Measurements from ENCODE around the gene ANKS1B. TPM values are rescaled to one million over a fixed set of nuclear protein-coding genes. Genes with fewer than 3 reads are reported as not detected.
"Not testable (repeated sequence)": the region's sequence is repeated elsewhere in the genome, so short reads cannot be mapped to it uniquely, and the experiment has no call there.

Gene ANKS1B
- polyA plus RNA-seq, 3 donors = not detected

GRCh38 chr12:99644629-99645028, 340.1 kb downstream of the ANKS1B start:
- Histone ChIP-seq H3K27me3 (ENCODE audit: control insufficient read depth in 2 of 2, insufficient read depth in 2 of 2, low read length in 2 of 2) (no peaks in the 10 kb centered on the region), H3K36me3 (replicated peaks in 1 of 2; ENCODE audit: control insufficient read depth in 1 of 2, insufficient read depth in 2 of 2, low read length in 2 of 2) (no peaks in the 10 kb centered on the region), H3K9ac (ENCODE audit: insufficient read depth, low read length, poor library complexity, severe bottlenecking) (no peak overlapping the region), H3K27ac (ENCODE audit: low read depth in 1 of 2, low read length in 2 of 2) (no peak overlapping the region), H3K4me1 (ENCODE audit: control insufficient read depth in 1 of 2, insufficient read depth in 2 of 2, low read length in 2 of 2) (no peaks in the 10 kb centered on the region), H4K20me1 (ENCODE audit: insufficient read depth, low read length) (no peaks in the 10 kb centered on the region), H2AFZ (ENCODE audit: insufficient read depth, low read depth, low read length, poor library complexity, severe bottlenecking) (no peak overlapping the region), H3K79me2 (ENCODE audit: insufficient read depth, low read length) (no peaks in the 10 kb centered on the region), H3K4me3 (replicated peaks in 1 of 3; ENCODE audit: low read depth in 2 of 3, low read length in 3 of 3) (no peak overlapping the region), H3K9me3 (replicated peaks in 1 of 2; ENCODE audit: control insufficient read depth in 1 of 2, insufficient read depth in 1 of 2, low read length in 2 of 2) (no peaks in the 10 kb centered on the region), H3K4me2 (replicated peaks; ENCODE audit: extremely low read depth, low read length, poor library complexity, severe bottlenecking) (no peak overlapping the region)
- no peaks in the 10 kb centered on the region for H3K4me1 Mint-ChIP-seq
- no peaks in the 10 kb centered on the region for H3K27me3 Mint-ChIP-seq (ENCODE audit: low read depth in 3 of 3)
- no peaks in the 10 kb centered on the region for H3K36me3 Mint-ChIP-seq
- TF ChIP-seq CTCF (IDR thresholded peaks at IDR 0.05) = no peak
- intact Hi-C loops (cut with micrococcal nuclease) = no loop called here
- H3K9me3 Mint-ChIP-seq = peaks cover 0 to under 1% (median 0%) of the 10 kb centered on the region in 7 donors
- WGBS (ENCODE audit: insufficient coverage) = no CpG with 5 or more reads among the region's 2 CpGs
- DNase-seq = no peak
- no peak overlapping the region for H3K27ac Mint-ChIP-seq
- no peak overlapping the region for H3K4me3 Mint-ChIP-seq

GRCh38 chr12:99627459-99627858, 357.3 kb downstream of the ANKS1B start:
- H3K36me3 Mint-ChIP-seq = no peaks in the 10 kb centered on the region
- intact Hi-C loops (cut with micrococcal nuclease) = no loop called here
- TF ChIP-seq CTCF (IDR thresholded peaks at IDR 0.05) = no peak

GRCh38 chr12:99624591-99624990, 360.1 kb downstream of the ANKS1B start:
- not testable (repeated sequence) for H2AFZ ChIP-seq (ENCODE audit: insufficient read depth, low read depth, low read length, poor library complexity, severe bottlenecking); H3K9me3 Mint-ChIP-seq; H3K36me3 Mint-ChIP-seq; DNase-seq; H3K9ac ChIP-seq (ENCODE audit: insufficient read depth, low read length, poor library complexity, severe bottlenecking); H3K4me3 ChIP-seq (replicated peaks in 1 of 3; ENCODE audit: low read depth in 2 of 3, low read length in 3 of 3); H3K27ac ChIP-seq (ENCODE audit: low read depth in 1 of 2, low read length in 2 of 2); H3K9me3 ChIP-seq (replicated peaks in 1 of 2; ENCODE audit: control insufficient read depth in 1 of 2, insufficient read depth in 1 of 2, low read length in 2 of 2); H3K27ac Mint-ChIP-seq; H3K4me2 ChIP-seq (replicated peaks; ENCODE audit: extremely low read depth, low read length, poor library complexity, severe bottlenecking); H3K27me3 ChIP-seq (ENCODE audit: control insufficient read depth in 2 of 2, insufficient read depth in 2 of 2, low read length in 2 of 2); H4K20me1 ChIP-seq (ENCODE audit: insufficient read depth, low read length); H3K4me1 Mint-ChIP-seq; H3K79me2 ChIP-seq (ENCODE audit: insufficient read depth, low read length); H3K27me3 Mint-ChIP-seq (ENCODE audit: low read depth in 3 of 3); H3K36me3 ChIP-seq (replicated peaks in 1 of 2; ENCODE audit: control insufficient read depth in 1 of 2, insufficient read depth in 2 of 2, low read length in 2 of 2); H3K4me3 Mint-ChIP-seq; H3K4me1 ChIP-seq (ENCODE audit: control insufficient read depth in 1 of 2, insufficient read depth in 2 of 2, low read length in 2 of 2)
- WGBS (ENCODE audit: insufficient coverage) = no CpG with 5 or more reads among the region's 2 CpGs
- intact Hi-C loops (cut with micrococcal nuclease) = loop anchor here (5.0 kb wide), 1 partner anchor 582 kb away; no protein-coding TSS in a partner anchor

More at GRCh38 chr12:99627459-99627858, 357.3 kb downstream of the ANKS1B start:
- H3K9me3 Mint-ChIP-seq = no peaks in the 10 kb centered on the region
- H3K4me3 Mint-ChIP-seq = no peak overlapping the region
- no peaks in the 10 kb centered on the region for H3K27me3 ChIP-seq (ENCODE audit: control insufficient read depth in 2 of 2, insufficient read depth in 2 of 2, low read length in 2 of 2)
- H3K9ac ChIP-seq (ENCODE audit: insufficient read depth, low read length, poor library complexity, severe bottlenecking) = no peak overlapping the region
- H3K27ac Mint-ChIP-seq = no peak overlapping the region
- H3K4me3 ChIP-seq (replicated peaks in 1 of 3; ENCODE audit: low read depth in 2 of 3, low read length in 3 of 3) = no peak overlapping the region
- WGBS (ENCODE audit: insufficient coverage) = no CpG with 5 or more reads among the region's 2 CpGs
- H4K20me1 ChIP-seq (ENCODE audit: insufficient read depth, low read length) = no peaks in the 10 kb centered on the region
- no peak overlapping the region for H2AFZ ChIP-seq (ENCODE audit: insufficient read depth, low read depth, low read length, poor library complexity, severe bottlenecking)
- H3K27me3 Mint-ChIP-seq (ENCODE audit: low read depth in 3 of 3) = no peaks in the 10 kb centered on the region
- H3K36me3 ChIP-seq (replicated peaks in 1 of 2; ENCODE audit: control insufficient read depth in 1 of 2, insufficient read depth in 2 of 2, low read length in 2 of 2) = no peaks in the 10 kb centered on the region
- no peaks in the 10 kb centered on the region for H3K4me1 Mint-ChIP-seq
- H3K9me3 ChIP-seq (replicated peaks in 1 of 2; ENCODE audit: control insufficient read depth in 1 of 2, insufficient read depth in 1 of 2, low read length in 2 of 2) = peaks cover 0 to 6% of the 10 kb centered on the region in 2 donors
- no peak overlapping the region for H3K27ac ChIP-seq (ENCODE audit: low read depth in 1 of 2, low read length in 2 of 2)
- H3K4me2 ChIP-seq (replicated peaks; ENCODE audit: extremely low read depth, low read length, poor library complexity, severe bottlenecking) = no peak overlapping the region
- no peaks in the 10 kb centered on the region for H3K4me1 ChIP-seq (ENCODE audit: control insufficient read depth in 1 of 2, insufficient read depth in 2 of 2, low read length in 2 of 2)
- no peaks in the 10 kb centered on the region for H3K79me2 ChIP-seq (ENCODE audit: insufficient read depth, low read length)
- no peak for DNase-seq

Measured in CD14-positive monocyte (primary cell).